Smooth muscle cell of the coronary artery (primary cell): ENCODE data around the gene PSMD9. TPM values are rescaled to one million over a fixed set of nuclear protein-coding genes. Genes with fewer than 3 reads are reported as not detected.

Source experiments
- total RNA-seq: library from RNA; depleted of rRNA; stranded (reverse); fragments of >200 nt; gene quantifications from 2 replicates; pipeline ENCODE4 v1.2.3, GENCODE V29; 2014; ENCODE audit warnings: low replicate concordance

The PSMD9 gene, protein sequence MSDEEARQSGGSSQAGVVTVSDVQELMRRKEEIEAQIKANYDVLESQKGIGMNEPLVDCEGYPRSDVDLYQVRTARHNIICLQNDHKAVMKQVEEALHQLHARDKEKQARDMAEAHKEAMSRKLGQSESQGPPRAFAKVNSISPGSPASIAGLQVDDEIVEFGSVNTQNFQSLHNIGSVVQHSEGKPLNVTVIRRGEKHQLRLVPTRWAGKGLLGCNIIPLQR
- total RNA-seq: 122 and 150 TPM in 2 replicates

DNA sequence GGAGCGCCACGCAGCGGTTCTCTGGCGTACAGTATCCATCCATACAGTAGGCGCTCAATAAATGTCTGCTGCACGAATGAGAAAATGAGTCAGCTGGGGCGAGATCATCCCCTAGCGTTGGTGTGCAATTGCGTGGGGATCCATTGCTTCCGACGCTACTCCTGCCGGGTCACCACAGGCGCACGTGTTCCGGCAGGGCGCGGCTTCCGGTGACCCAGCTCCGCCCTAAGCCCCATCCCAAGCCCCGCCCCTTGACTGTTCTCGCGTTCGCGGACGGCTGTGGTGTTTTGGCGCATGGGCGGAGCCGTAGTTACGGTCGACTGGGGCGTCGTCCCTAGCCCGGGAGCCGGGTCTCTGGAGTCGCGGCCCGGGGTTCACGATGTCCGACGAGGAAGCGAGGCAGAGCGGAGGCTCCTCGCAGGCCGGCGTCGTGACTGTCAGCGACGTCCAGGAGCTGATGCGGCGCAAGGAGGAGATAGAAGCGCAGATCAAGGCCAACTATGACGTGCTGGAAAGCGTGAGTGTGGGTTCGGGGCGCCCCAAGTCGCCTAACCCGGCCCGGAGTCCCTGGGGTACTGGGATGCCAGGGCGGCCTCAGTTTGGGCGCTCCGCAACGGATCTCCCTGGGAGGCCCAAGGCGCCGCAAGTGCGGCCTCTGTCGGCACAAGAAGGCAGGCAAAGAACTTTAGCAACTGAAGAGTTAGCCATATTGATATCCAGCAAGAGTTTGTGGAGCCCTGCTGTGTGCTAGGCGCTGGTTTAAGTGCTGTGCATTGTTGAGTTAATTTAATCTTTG, at the start of gene PSMD9:
PSMD9 (plus strand) TSS at position 313 of the 796 bp plus-strand sequence; CDS start at position 380, 67 bp downstream.

DNA sequence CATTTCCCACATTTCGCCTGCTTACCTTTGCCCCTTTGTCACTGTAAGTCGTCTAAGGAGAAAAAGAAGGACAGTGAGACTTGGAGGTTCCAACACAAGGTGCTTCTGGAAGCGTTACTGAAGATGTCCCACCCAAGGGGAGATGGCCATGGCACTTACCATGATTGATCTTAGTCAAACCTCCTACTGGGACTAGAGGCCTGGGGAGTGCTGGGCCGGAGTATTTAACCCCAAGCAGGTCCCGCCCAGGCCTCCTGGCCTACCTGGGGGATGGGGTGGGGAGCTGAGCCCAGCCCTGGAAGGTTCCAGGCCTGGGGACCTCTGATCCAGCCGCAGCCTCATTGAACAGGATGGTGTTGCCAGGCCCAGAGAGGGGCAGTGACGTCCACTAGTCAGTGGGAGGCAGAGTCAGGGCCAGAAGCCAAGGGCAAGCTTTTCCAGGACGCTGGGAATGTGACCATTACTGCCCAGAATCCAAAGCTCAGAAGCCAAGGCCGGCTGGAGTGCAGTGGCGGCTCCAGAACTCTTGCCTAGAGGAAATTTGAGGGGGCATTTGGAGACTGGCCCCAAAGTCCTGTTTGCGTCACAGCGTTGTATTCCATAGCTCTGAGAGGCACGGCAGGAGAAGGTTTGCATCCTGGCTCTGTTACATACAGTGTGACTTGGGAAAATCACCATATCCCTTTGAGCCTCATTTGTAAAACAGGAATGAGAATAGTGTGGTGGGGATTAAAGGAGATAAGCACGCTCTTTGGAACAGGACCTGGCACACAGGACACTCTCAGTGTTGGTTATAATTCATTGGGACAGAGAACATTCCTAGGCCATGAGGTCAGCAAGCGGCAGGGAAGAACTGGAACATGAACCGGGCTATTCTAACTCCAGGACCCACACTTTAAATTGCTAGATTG, 29.7 kb upstream of the PSMD9 start, which contains the start of gene HPD:
HPD (minus strand) TSS at position 198 of the 911 bp plus-strand sequence; CDS start at position 162, 36 bp downstream.

DNA sequence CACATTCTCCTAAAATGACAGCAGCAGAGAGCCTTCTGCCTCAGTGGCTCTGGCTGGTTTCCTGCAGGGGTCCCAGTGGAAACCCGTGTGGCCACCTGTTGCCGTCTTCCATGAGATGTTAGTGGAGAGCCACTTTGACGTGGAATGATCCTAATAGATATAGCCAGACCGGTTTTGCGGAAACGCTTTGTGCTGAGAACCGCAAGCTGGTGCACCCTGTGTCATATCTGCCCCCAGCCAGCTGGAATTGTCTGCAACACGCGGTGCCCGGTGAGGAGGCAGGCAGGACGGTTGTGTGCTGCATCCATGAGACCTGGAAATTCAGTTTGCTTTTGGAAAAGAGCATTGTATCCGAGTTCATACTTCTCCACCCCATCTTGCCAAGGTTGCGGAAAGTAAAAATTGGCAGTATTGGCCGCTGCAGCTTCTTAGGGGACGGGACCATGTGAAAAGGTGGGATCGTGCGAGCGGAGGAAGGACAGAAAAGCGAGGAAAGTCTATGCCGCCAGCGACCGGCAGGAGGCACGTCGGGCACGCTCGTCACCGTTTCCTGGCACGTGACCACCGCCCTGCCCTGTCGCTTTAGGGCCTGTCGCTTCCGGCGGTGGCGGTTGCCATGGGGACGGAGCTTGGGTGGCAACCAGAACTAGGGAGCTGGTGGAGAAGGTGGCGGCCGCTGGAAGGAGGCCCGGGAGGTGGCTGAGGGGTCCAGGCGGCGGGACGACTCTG, 29.5 kb downstream of the PSMD9 start, which contains the start of gene CFAP251:
CFAP251 (plus strand) TSS at position 643 of the 729 bp plus-strand sequence. CDS start 2,714 bp downstream, outside the sequence.

Other genes starting within 250 kb of the PSMD9 start
- gene MORN3, start 219.1 kb upstream of the PSMD9 start, total RNA-seq: 1.1 and 2.0 TPM in 2 replicates
- 8.2 and 9.2 TPM in 2 replicates for gene TMEM120B, start 176.0 kb upstream of the PSMD9 start, total RNA-seq
- gene RHOF, start 95.1 kb upstream of the PSMD9 start, total RNA-seq: 0.82 and 2.4 TPM in 2 replicates
- gene SETD1B, start 84.8 kb upstream of the PSMD9 start, total RNA-seq: 1.5 and 1.6 TPM in 2 replicates
- 0.15 and 1.1 TPM in 2 replicates for gene HPD, start 29.9 kb upstream of the PSMD9 start, total RNA-seq
- gene CFAP251, start 29.8 kb downstream of the PSMD9 start, total RNA-seq: 1.5 and 2.3 TPM in 2 replicates
- gene BCL7A, start 133.1 kb downstream of the PSMD9 start, total RNA-seq: 4.8 and 5.0 TPM in 2 replicates
- 7.3 and 14.7 TPM in 2 replicates for gene MLXIP, start 190.0 kb downstream of the PSMD9 start, total RNA-seq